ENCODE measurements around the gene CARD8.

- TF ChIP-seq CTCF (IDR thresholded peaks at IDR 0.05 in 8 of 11, conservative IDR thresholded peaks at IDR 0.05 in 3 of 11), result peak in 3 of 11 experiments; percentile 10 to 19 (median 12)
- TF ChIP-seq POLR2A (IDR thresholded peaks at IDR 0.05), result peak in 1 of 3 donors; percentile 5
- TF ChIP-seq POLR2AphosphoS5 (IDR thresholded peaks at IDR 0.05), result peak; percentile 88 to 94 (median 89)
Measured at GRCh38 chr19:48203794-48204628, 51.7 kb downstream of the CARD8 start.

Measured in spleen (tissue), 7 donors.